Spleen (tissue), 11 donors: Measurements from ENCODE around the gene IRF2BP2. TPM values are rescaled to one million over a fixed set of nuclear protein-coding genes. Genes with fewer than 3 reads are reported as not detected.

Source experiments
- DNase-seq: peaks from one replicate; pipeline ENCODE4 v3.0.0-alpha.2; 2020
- H3K27ac ChIP-seq, 8 donors: fragments of 200-600 bp; sonication (generic) in 7 of 8; 1 replicate in 4 of 8; 2 replicates in 4 of 8; pipeline versions ENCODE4 v1.5.0 to v1.8.0; 2016 to 2021; ENCODE audit warnings: inconsistent platforms in 4 of 8, mild to moderate bottlenecking in 4 of 8, moderate library complexity in 1 of 8
- H3K27me3 ChIP-seq, 7 donors: fragments of 200-600 bp; sonication (generic) in 6 of 7; replicated peaks in 1 of 7; 1 replicate in 4 of 7; 2 replicates in 3 of 7; pipeline versions ENCODE4 v1.5.0 to v1.8.0; 2016 to 2021; ENCODE audit warnings: inconsistent platforms in 3 of 7, mild to moderate bottlenecking in 1 of 7
- H3K36me3 ChIP-seq, 6 donors: fragments of 200-600 bp; sonication (generic) in 5 of 6; 1 replicate in 4 of 6; 2 replicates in 2 of 6; pipeline versions ENCODE4 v1.5.0 to v1.8.0; 2016 to 2021; ENCODE audit warnings: inconsistent platforms in 2 of 6
- H3K4me1 ChIP-seq, 6 donors: fragments of 200-600 bp; sonication (generic) in 5 of 6; 1 replicate in 3 of 6; 2 replicates in 3 of 6; pipeline versions ENCODE4 v1.5.0 to v1.8.0; 2016 to 2021; ENCODE audit warnings: inconsistent platforms in 3 of 6
- H3K4me3 ChIP-seq, 8 donors: fragments of 200-600 bp; sonication (generic) in 7 of 8; 1 replicate in 4 of 8; 2 replicates in 4 of 8; pipeline versions ENCODE4 v1.5.0 to v1.8.0; 2016 to 2021; ENCODE audit warnings: inconsistent platforms in 4 of 8, mild to moderate bottlenecking in 4 of 8, moderate library complexity in 2 of 8
- H3K9me3 ChIP-seq, 8 donors: fragments of 200-600 bp; sonication (generic) in 7 of 8; 1 replicate in 4 of 8; 2 replicates in 4 of 8; pipeline versions ENCODE4 v1.5.0 to v1.8.0; 2016 to 2021; ENCODE audit warnings: inconsistent platforms in 4 of 8
- CTCF ChIP-seq, 11 experiments: fragments of 200-600 bp in 7 of 11; fragments of 450-650 bp in 4 of 11; sonication (generic) in 4 of 11; IDR thresholded peaks in 8 of 11; conservative IDR thresholded peaks in 3 of 11; 1 replicate in 7 of 11; 2 replicates in 4 of 11; pipeline versions ENCODE4 v1.4.0 to v1.8.0; 2016 to 2021; ENCODE audit warnings: antibody characterized with exemption in 11 of 11, inconsistent platforms in 4 of 11, mild to moderate bottlenecking in 1 of 11
- POLR2A ChIP-seq, 3 donors: fragments of 450-650 bp; IDR thresholded peaks; one replicate each; pipeline ENCODE4 v1.5.1; 2017; ENCODE audit warnings: antibody characterized with exemption in 3 of 3, mild to moderate bottlenecking in 1 of 3
- POLR2AphosphoS5 ChIP-seq, 3 donors: sonication (generic); formaldehyde crosslinking; IDR thresholded peaks; one replicate each; pipeline ENCODE4 v1.5.1; 2017; ENCODE audit warnings: antibody characterized with exemption in 3 of 3
- whole genome bisulfite sequencing, 5 donors: extraction: QIAGEN DNeasy Blood & Tissue Kit in 3 of 5; methylation state at CpG; one replicate each; pipeline versions ENCODE4 v1.1.5 to v1.1.7; 2013 to 2018; 5-methylcytosine and 5-hydroxymethylcytosine counted together
- intact Hi-C: fragments of 100-400 bp; cut with DNase I; formaldehyde crosslinking; loops from one replicate; pipeline ENCODE4 v1.15.0; 2023; ENCODE audit warnings: low total_unique reads
- polyA plus RNA-seq, 3 donors: library from polyadenylated mRNA; stranded (reverse); fragments of 200-250 nt; gene quantifications; one replicate each; pipeline ENCODE4 v1.2.1, GENCODE V29; 2013
- total RNA-seq, 7 donors: library from RNA; depleted of rRNA in 3 of 7; stranded (reverse); fragments of >200 nt in 3 of 7; fragmentation: NEBNext Ultra II Directional in 4 of 7; extraction: Animal tissue kit (Norgen Biotek cat#: 25700) in 4 of 7; gene quantifications; one replicate each; pipeline versions ENCODE4 v1.1.0 to v1.2.1, GENCODE V29; 2016 to 2021
- donor health status: healthy with polysubstance abuse.
- donor health status: DM: no; HTN: no; CAD: no; lungs with moderate emphysema.
- donor health status: DM: no; HTN: no; CAD: no.
- donor health status: Bipolar disorder and iron deficiency.
- donor health status: healthy.
- donor health status: DM: no; HTN: no; CAD: no.
- donor health status: DM: yes; HTN: yes; CAD: no.

IRF2BP2 gene
- total and polyA plus RNA-seq, 10 donors, result 39.1 to 109 (median 60.3) TPM

GRCh38 chr1:234654002-234654733 lies 44.2 kb upstream of the IRF2BP2 start:
- Histone ChIP-seq H3K4me3 (no peak overlapping the region), H3K4me1 (peaks cover 0 to 19% (median 7%) of the 10 kb centered on the region in 6 donors), H3K27ac (no peak overlapping the region), H3K9me3 (no peaks in the 10 kb centered on the region), H3K36me3 (no peaks in the 10 kb centered on the region), H3K27me3 (no peaks in the 10 kb centered on the region)
- 92 to 98% (median 96%) methylated on average over 3 of the region's 3 CpGs for WGBS, 5 donors
- intact Hi-C loops, result no loop called here
- DNase-seq, result no peak
- TF ChIP-seq POLR2AphosphoS5 (IDR thresholded peaks at IDR 0.05), result no peak
- no peak for TF ChIP-seq CTCF (IDR thresholded peaks at IDR 0.05 in 8 of 11, conservative IDR thresholded peaks at IDR 0.05 in 3 of 11)
- TF ChIP-seq POLR2A (IDR thresholded peaks at IDR 0.05), result no peak

DNA sequence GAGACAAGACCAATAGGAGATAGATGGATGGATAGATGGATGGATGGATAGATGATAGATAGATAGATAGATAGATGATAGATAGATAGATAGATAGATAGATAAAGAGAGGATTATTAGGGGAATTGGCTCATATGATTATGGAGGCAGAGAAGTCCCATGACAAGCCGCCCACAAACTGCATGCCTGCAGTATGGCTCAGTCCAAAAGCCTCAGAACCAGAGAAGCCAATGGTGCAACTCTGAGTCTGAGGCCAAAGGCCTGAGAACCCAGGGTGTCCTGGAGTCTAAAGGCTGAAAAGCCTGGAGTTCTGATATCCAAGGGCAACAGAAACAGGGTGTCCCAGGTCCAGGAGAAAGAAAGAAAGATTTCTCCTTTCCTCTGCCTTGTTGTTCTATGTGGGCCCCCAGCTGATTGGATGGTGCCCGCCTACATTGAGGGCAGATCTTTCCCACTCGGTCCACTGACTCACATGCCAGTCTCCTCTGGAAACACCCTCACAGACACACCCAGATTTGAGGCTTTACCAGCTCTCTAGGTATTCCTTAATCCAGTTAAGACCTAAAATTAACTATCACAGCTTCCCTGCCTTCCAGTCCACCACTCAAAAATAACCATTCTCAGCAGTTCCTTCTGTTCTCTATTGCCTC lies 39.6 kb upstream of the IRF2BP2 start:
- DNase-seq, result no peak
- TF ChIP-seq POLR2A (IDR thresholded peaks at IDR 0.05) (no peak), CTCF (IDR thresholded peaks at IDR 0.05 in 8 of 11, conservative IDR thresholded peaks at IDR 0.05 in 3 of 11) (no peak), POLR2AphosphoS5 (IDR thresholded peaks at IDR 0.05) (no peak)
- Histone ChIP-seq H3K36me3 (no peaks in the 10 kb centered on the region), H3K4me1 (peaks cover 0 to 12% (median 7%) of the 10 kb centered on the region in 6 donors), H3K27ac (no peak overlapping the region), H3K27me3 (no peaks in the 10 kb centered on the region), H3K9me3 (peaks cover 0 to 7% (median 0%) of the 10 kb centered on the region in 8 donors), H3K4me3 (no peak overlapping the region)
- intact Hi-C loops, result no loop called here
- 85 to 96% (median 91%) methylated on average over 3 of the region's 3 CpGs for WGBS, 5 donors

DNA sequence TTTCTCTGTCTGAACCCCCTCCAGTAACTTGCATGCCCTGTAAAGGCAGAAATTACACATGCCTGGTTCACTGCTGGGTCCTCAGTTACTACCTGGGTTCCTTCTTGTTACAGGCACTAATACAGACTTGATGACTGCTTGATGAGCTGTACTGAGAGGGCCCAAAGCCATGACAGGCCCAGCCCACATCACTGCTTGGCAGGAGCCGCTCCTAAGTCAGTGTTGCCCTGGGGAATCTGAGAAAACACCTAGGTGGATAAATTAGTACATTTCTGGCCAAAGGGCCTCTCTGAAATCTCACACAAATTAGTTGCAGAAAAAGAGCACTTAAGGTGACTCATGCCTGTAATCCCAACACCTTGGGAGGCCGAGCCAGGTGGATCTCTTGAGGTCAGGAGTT lies 37.8 kb upstream of the IRF2BP2 start:
- no peaks in the 10 kb centered on the region for H3K36me3 ChIP-seq
- 78 to 100% (median 93%) methylated on average over 2 of the region's 2 CpGs for WGBS, 5 donors
- no peaks in the 10 kb centered on the region for H3K27me3 ChIP-seq
- no peak overlapping the region for H3K27ac ChIP-seq
- no peak overlapping the region for H3K4me3 ChIP-seq
- intact Hi-C loops, result no loop called here
- TF ChIP-seq POLR2A (IDR thresholded peaks at IDR 0.05), result no peak
- no peak for TF ChIP-seq CTCF (IDR thresholded peaks at IDR 0.05 in 8 of 11, conservative IDR thresholded peaks at IDR 0.05 in 3 of 11)
- TF ChIP-seq POLR2AphosphoS5 (IDR thresholded peaks at IDR 0.05), result no peak
- peaks cover 0 to 12% (median 7%) of the 10 kb centered on the region in 6 donors for H3K4me1 ChIP-seq
- DNase-seq, result no peak
- H3K9me3 ChIP-seq, result peaks cover 0 to 7% (median 0%) of the 10 kb centered on the region in 8 donors

DNA sequence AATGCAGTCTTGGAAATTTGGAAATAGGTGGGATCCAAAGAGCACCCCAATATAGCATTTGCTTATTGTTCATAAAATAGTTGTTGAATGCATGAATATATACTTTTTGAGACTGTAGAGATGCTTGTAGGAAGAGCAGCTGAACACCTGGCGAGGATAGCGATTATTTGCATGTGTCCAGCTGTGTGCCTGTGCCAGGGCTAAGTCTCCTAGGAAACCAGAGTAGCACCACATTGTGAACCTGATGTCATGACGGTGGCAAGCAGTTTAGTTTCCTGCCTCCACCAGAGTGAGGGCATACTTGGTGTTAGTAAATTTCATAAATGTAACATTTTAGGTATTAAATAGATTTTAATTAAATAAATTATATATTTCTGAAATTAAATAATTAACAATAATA lies 37.3 kb upstream of the IRF2BP2 start:
- TF ChIP-seq POLR2AphosphoS5 (IDR thresholded peaks at IDR 0.05), result no peak
- no peak for TF ChIP-seq POLR2A (IDR thresholded peaks at IDR 0.05)
- no peak for TF ChIP-seq CTCF (IDR thresholded peaks at IDR 0.05 in 8 of 11, conservative IDR thresholded peaks at IDR 0.05 in 3 of 11)
- WGBS, 5 donors, result 87 to 90% (median 89%) methylated on average over 3 of the region's 3 CpGs
- H3K27me3 ChIP-seq, result no peaks in the 10 kb centered on the region

More for the DNA sequence above, 37.3 kb upstream of the IRF2BP2 start:
- DNase-seq, result no peak
- intact Hi-C loops, result no loop called here
- Histone ChIP-seq H3K36me3 (no peaks in the 10 kb centered on the region), H3K27ac (no peak overlapping the region), H3K4me1 (peaks cover 0 to 12% (median 7%) of the 10 kb centered on the region in 6 donors), H3K4me3 (no peak overlapping the region), H3K9me3 (peaks cover 0 to 7% (median 0%) of the 10 kb centered on the region in 8 donors)
